Jurkat, Clone E6-1 (cell line): ENCODE data around the gene ERGIC3.

Experiments
- DNase-seq: peaks from one replicate; pipeline ENCODE4 v3.0.0-alpha.2; 2011; ENCODE audit warnings: low read depth, low spot score
- H3K4me3 ChIP-seq: 2 replicates; pipeline ENCODE4 v1.5.1; 2011; ENCODE audit warnings: mild to moderate bottlenecking, low read length, control low read depth, moderate library complexity

Gene ERGIC3

GRCh38 chr20:35583636-35584560 lies 42.0 kb downstream of the ERGIC3 start:
- no peak overlapping the region for H3K4me3 ChIP-seq

GRCh38 chr20:35586751-35587425 lies 45.0 kb downstream of the ERGIC3 start:
- no peak for DNase-seq
- H3K4me3 ChIP-seq = no peak overlapping the region

More at GRCh38 chr20:35583636-35584560, 42.0 kb downstream of the ERGIC3 start:
- no peak for DNase-seq

- H3K4me3 ChIP-seq = no peak overlapping the region
- DNase-seq = no peak
These were observed 45.6 kb downstream of the ERGIC3 start for GRCh38 chr20:35587436-35587835.

- no peak overlapping the region for H3K4me3 ChIP-seq
- DNase-seq = no peak
These were observed 46.5 kb downstream of the ERGIC3 start for GRCh38 chr20:35588397-35588796.

GRCh38 chr20:35592339-35592974 lies 50.6 kb downstream of the ERGIC3 start:
- DNase-seq = peak; percentile 58
- H3K4me3 ChIP-seq = no peak overlapping the region

GRCh38 chr20:35595456-35595855 lies 53.6 kb downstream of the ERGIC3 start:
- H3K4me3 ChIP-seq = no peak overlapping the region
- DNase-seq = no peak

- no peak for DNase-seq
- H3K4me3 ChIP-seq = no peak overlapping the region
These were observed 54.0 kb downstream of the ERGIC3 start for GRCh38 chr20:35595901-35596300.

- no peak for DNase-seq
- H3K4me3 ChIP-seq = no peak overlapping the region
These were observed 55.3 kb downstream of the ERGIC3 start for GRCh38 chr20:35597186-35597585.

GRCh38 chr20:35598476-35598875 lies 56.6 kb downstream of the ERGIC3 start:
- no peak for DNase-seq
- no peak overlapping the region for H3K4me3 ChIP-seq

GRCh38 chr20:35598899-35599775 lies 57.3 kb downstream of the ERGIC3 start:
- DNase-seq = no peak
- no peak overlapping the region for H3K4me3 ChIP-seq

GRCh38 chr20:35599776-35600120 lies 57.9 kb downstream of the ERGIC3 start:
- DNase-seq = no peak
- no peak overlapping the region for H3K4me3 ChIP-seq

GRCh38 chr20:35600176-35600992 lies 58.5 kb downstream of the ERGIC3 start:
- no peak overlapping the region for H3K4me3 ChIP-seq
- DNase-seq = no peak

GRCh38 chr20:35600993-35601973 lies 59.4 kb downstream of the ERGIC3 start:
- DNase-seq = peak; percentile 22
- H3K4me3 ChIP-seq = no peak overlapping the region; the same call in 1 of the 2 replicates

- no peak for DNase-seq
- H3K4me3 ChIP-seq = no peak overlapping the region
These were observed 60.1 kb downstream of the ERGIC3 start for GRCh38 chr20:35601990-35602389.

- no peak overlapping the region for H3K4me3 ChIP-seq
- no peak for DNase-seq
These were observed 61.1 kb downstream of the ERGIC3 start for GRCh38 chr20:35602851-35603495.

GRCh38 chr20:35603695-35604448 lies 62.0 kb downstream of the ERGIC3 start:
- no peak overlapping the region for H3K4me3 ChIP-seq
- no peak for DNase-seq
